Stimulated activated memory B cell treated with anti-CD40 and anti-IgM and Interleukin-4, amounts not matched to agents 10 μg/mL and 1 μg/mL and 100 μg/mL, for 72 hours (primary cell): ENCODE data around the gene TBKBP1.
"Not testable (repeated sequence)": the region's sequence is repeated elsewhere in the genome, so short reads cannot be mapped to it uniquely, and the experiment has no call there.

ENCODE experiments used
- ATAC-seq: fragments of 150-1000 bp; cut with Tn5 transposase; 2 replicates; pipeline ENCODE4 v1.10.0; 2021
- H3K27ac Mint-ChIP-seq: one replicate; pipeline ENCODE4 v1.8.0; 2022; ENCODE audit warnings: mild to moderate bottlenecking, mixed read lengths
- H3K27me3 Mint-ChIP-seq: one replicate; pipeline ENCODE4 v1.8.0; 2022; ENCODE audit warnings: mixed read lengths
- H3K36me3 Mint-ChIP-seq: one replicate; pipeline ENCODE4 v1.8.0; 2022; ENCODE audit warnings: mixed read lengths
- H3K4me1 Mint-ChIP-seq: one replicate; pipeline ENCODE4 v1.8.0; 2022; ENCODE audit warnings: mixed read lengths
- H3K4me3 Mint-ChIP-seq: one replicate; pipeline ENCODE4 v1.8.0; 2022; ENCODE audit warnings: mild to moderate bottlenecking, moderate library complexity, mixed read lengths
- H3K9me3 Mint-ChIP-seq: one replicate; pipeline ENCODE4 v1.8.0; 2022; ENCODE audit warnings: mixed read lengths

TBKBP1 gene

GRCh38 chr17:47739945-47740344 lies 46.0 kb downstream of the TBKBP1 start:
- not testable (repeated sequence) for H3K27ac Mint-ChIP-seq, H3K27me3 Mint-ChIP-seq, H3K4me3 Mint-ChIP-seq, ATAC-seq, H3K36me3 Mint-ChIP-seq, H3K9me3 Mint-ChIP-seq
- H3K4me1 Mint-ChIP-seq: peaks cover 31% of the 10 kb centered on the region

GRCh38 chr17:47741109-47741792 lies 47.3 kb downstream of the TBKBP1 start:
- Mint-ChIP-seq H3K4me3 (no peak overlapping the region), H3K27me3 (peaks cover 10% of the 10 kb centered on the region), H3K9me3 (no peaks in the 10 kb centered on the region), H3K4me1 (peaks cover 18% of the 10 kb centered on the region), H3K36me3 (no peaks in the 10 kb centered on the region), H3K27ac (no peak overlapping the region)
- peak; percentile 32 for ATAC-seq

- Mint-ChIP-seq H3K27ac (no peak overlapping the region), H3K9me3 (no peaks in the 10 kb centered on the region), H3K4me3 (no peak overlapping the region), H3K27me3 (peaks cover 11% of the 10 kb centered on the region), H3K36me3 (no peaks in the 10 kb centered on the region), H3K4me1 (peaks cover 13% of the 10 kb centered on the region)
- ATAC-seq: no peak
Observed at GRCh38 chr17:47741793-47742145, 47.8 kb downstream of the TBKBP1 start.

GRCh38 chr17:47742319-47743181 lies 48.6 kb downstream of the TBKBP1 start:
- H3K36me3 Mint-ChIP-seq: no peaks in the 10 kb centered on the region
- H3K27ac Mint-ChIP-seq: no peak overlapping the region
- no peak overlapping the region for H3K4me3 Mint-ChIP-seq
- H3K9me3 Mint-ChIP-seq: no peaks in the 10 kb centered on the region
- peaks cover 11% of the 10 kb centered on the region for H3K27me3 Mint-ChIP-seq
- ATAC-seq: peak; percentile 67
- H3K4me1 Mint-ChIP-seq: peaks cover 8% of the 10 kb centered on the region

DNA sequence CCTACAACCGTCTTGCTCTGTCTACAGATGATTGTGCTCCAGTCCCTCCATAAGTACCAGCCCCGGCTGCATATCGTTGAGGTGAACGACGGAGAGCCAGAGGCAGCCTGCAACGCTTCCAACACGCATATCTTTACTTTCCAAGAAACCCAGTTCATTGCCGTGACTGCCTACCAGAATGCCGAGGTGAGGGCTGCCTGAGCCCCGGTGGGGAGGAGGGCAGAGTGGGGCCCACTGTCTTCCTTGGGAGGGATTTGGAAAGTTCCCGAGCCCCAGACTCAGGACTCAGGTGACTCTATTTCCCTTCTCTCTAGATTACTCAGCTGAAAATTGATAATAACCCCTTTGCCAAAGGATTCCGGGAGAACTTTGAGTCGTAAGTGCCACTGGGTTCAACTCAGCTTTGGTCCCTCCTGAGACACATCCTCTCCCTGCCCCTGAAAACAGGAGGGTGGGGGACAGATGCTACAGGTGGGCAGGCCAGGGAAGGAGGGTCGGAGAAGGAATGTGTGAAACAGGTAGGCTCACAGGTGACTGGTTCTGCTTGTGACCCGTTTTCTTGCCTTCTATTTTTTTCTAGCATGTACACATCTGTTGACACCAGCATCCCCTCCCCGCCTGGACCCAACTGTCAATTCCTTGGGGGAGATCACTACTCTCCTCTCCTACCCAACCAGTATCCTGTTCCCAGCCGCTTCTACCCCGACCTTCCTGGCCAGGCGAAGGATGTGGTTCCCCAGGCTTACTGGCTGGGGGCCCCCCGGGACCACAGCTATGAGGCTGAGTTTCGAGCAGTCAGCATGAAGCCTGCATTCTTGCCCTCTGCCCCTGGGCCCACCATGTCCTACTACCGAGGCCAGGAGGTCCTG lies 50.4 kb downstream of the TBKBP1 start:
- H3K27me3 Mint-ChIP-seq: peaks cover 11% of the 10 kb centered on the region
- ATAC-seq: no peak
- no peaks in the 10 kb centered on the region for H3K36me3 Mint-ChIP-seq

DNA sequence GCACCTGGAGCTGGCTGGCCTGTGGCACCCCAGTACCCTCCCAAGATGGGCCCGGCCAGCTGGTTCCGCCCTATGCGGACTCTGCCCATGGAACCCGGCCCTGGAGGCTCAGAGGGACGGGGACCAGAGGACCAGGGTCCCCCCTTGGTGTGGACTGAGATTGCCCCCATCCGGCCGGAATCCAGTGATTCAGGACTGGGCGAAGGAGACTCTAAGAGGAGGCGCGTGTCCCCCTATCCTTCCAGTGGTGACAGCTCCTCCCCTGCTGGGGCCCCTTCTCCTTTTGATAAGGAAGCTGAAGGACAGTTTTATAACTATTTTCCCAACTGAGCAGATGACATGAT lies 51.0 kb downstream of the TBKBP1 start:
- H3K27me3 Mint-ChIP-seq: peaks cover 11% of the 10 kb centered on the region
- H3K4me3 Mint-ChIP-seq: no peak overlapping the region
- no peak overlapping the region for H3K27ac Mint-ChIP-seq
- H3K9me3 Mint-ChIP-seq: no peaks in the 10 kb centered on the region
- peaks cover 17% of the 10 kb centered on the region for H3K4me1 Mint-ChIP-seq
- peak; percentile 21 for ATAC-seq
- H3K36me3 Mint-ChIP-seq: no peaks in the 10 kb centered on the region

More for the DNA sequence above, 50.4 kb downstream of the TBKBP1 start:
- H3K27ac Mint-ChIP-seq: no peak overlapping the region
- peaks cover 11% of the 10 kb centered on the region for H3K4me1 Mint-ChIP-seq
- H3K4me3 Mint-ChIP-seq: no peak overlapping the region
- no peaks in the 10 kb centered on the region for H3K9me3 Mint-ChIP-seq

DNA sequence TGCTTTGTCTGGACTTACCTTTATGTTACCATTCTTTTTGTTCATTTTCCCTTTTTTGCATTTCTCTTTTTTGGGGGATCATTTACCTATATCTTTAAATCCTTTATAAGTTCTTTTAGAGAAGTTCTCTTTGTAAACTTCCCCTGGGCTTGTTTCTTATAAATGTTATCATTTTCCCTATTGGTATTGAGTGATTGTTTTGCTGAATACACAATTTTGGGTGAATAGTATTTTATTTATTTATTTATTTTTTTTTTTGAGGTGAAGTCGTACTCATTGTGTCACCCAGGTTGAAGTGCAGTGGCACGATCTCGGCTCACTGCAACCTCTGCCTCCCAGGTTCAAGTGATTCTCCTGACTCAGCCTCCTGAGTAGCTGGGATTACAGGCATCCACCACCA lies 57.5 kb downstream of the TBKBP1 start:
- Mint-ChIP-seq H3K27me3 (no peaks in the 10 kb centered on the region), H3K4me1 (peaks cover 18% of the 10 kb centered on the region), H3K9me3 (no peaks in the 10 kb centered on the region), H3K4me3 (no peak overlapping the region), H3K36me3 (no peaks in the 10 kb centered on the region), H3K27ac (no peak overlapping the region)
- ATAC-seq: no peak

DNA sequence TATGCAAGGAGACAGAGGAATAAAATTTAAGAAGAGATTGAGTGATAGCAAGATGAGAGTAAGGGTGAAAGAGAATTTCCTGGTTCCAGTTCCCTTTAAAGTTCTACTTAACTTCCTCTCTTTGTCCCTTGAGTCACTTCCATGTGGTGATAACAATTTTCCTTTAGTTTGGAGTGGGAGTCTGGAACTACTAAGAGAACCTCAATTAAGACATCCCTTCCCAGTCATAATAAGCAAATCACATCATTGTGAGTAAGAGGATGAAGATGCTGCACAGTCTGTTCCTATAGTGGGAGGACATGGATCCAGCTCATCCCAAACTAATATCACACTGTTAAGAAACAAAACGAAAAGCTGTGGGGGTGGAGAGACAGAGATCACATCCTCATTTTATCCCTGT lies 63.4 kb downstream of the TBKBP1 start:
- H3K9me3 Mint-ChIP-seq: peaks cover 3% of the 10 kb centered on the region
- no peak overlapping the region for H3K4me3 Mint-ChIP-seq
- no peak overlapping the region for H3K27ac Mint-ChIP-seq
- peaks cover 14% of the 10 kb centered on the region for H3K27me3 Mint-ChIP-seq
- ATAC-seq: no peak
- no peaks in the 10 kb centered on the region for H3K36me3 Mint-ChIP-seq
- H3K4me1 Mint-ChIP-seq: peaks cover 6% of the 10 kb centered on the region

DNA sequence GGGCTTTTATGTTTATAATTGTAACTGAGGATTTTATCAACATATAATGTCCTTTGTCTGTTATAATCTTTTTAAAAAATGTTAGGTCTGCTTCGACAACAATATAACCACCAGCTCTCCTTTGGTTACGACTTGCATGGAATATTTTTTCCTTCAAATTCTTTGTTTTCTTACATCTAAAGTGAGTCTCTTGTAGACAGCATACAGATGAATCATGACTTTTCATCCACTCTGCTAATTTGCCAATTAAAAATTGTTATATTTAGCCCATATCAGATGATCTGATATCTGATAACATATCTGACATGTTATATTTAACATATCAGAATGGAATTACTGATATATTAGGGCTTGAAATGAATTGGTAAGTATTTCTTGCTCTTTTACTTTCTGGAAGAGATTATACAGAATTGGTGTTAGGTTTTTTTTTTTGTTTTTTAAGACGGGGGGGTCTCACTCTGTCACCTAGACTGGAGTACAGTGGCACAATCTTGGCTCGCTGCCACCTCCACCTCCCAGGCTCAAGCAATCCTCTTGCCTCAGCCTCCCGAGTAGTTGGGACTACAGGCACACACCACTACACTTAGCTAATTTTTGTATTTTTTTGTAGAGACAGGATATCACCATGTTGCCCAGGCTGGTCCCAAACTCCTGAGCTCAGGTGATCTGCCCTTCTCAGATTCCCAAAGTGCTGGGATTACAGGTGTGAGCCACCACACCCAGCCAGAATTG lies 66.6 kb downstream of the TBKBP1 start:
- no peaks in the 10 kb centered on the region for H3K36me3 Mint-ChIP-seq
- no peak for ATAC-seq
- H3K4me3 Mint-ChIP-seq: no peak overlapping the region
- H3K4me1 Mint-ChIP-seq: peaks cover 6% of the 10 kb centered on the region
- no peak overlapping the region for H3K27ac Mint-ChIP-seq
- peaks cover 9% of the 10 kb centered on the region for H3K9me3 Mint-ChIP-seq
- peaks cover 31% of the 10 kb centered on the region for H3K27me3 Mint-ChIP-seq
